ENCODE results near the gene EMILIN2. TPM values are rescaled to one million over a fixed set of nuclear protein-coding genes. Genes with fewer than 3 reads are reported as not detected.

Gene EMILIN2
- total RNA-seq, 1 experiment from 2014 or later, result 8.0 TPM

DNA sequence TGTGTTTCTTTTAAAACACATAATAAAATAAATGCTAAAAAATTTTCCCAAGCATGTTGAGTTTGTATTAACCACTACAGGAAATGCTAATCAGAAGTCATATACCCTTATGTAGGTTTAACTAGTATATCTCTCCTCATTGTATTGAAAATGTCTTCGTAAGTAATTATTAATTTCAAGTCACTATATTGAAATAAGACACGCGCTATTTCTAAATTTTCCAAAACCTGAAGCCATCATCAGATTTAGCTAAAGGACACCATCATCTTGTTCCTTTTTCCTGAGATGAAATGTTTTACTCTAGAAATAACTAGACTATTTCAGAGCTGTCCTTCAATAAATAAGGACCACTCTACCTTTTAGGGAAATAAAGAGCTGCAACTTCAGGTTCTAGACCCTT, 87.2 kb downstream of the EMILIN2 start:
- peaks cover 7% of the 10 kb centered on the region for H3K36me3 Mint-ChIP-seq (ENCODE audit: insufficient read depth, unreplicated experiment)
- H3K27me3 Mint-ChIP-seq (ENCODE audit: unreplicated experiment), result no peaks in the 10 kb centered on the region
- H3K27ac Mint-ChIP-seq (ENCODE audit: unreplicated experiment), result no peak overlapping the region
- DNase-seq, result no peak
- intact Hi-C loops (cut with micrococcal nuclease; ENCODE audit: unreplicated experiment), result loop anchor here (2.0 kb wide), 1 partner anchor 129 kb away; no protein-coding TSS in a partner anchor
- no TSS peak for BruUV-seq (replicated peaks)
- H3K4me3 Mint-ChIP-seq (ENCODE audit: low read depth, unreplicated experiment), result no peak overlapping the region
- H3K4me1 Mint-ChIP-seq (ENCODE audit: low read depth, unreplicated experiment), result peaks cover 17% of the 10 kb centered on the region
- H3K9me3 Mint-ChIP-seq (ENCODE audit: low read depth, unreplicated experiment), result no peaks in the 10 kb centered on the region
- TF ChIP-seq, protein P1, sequence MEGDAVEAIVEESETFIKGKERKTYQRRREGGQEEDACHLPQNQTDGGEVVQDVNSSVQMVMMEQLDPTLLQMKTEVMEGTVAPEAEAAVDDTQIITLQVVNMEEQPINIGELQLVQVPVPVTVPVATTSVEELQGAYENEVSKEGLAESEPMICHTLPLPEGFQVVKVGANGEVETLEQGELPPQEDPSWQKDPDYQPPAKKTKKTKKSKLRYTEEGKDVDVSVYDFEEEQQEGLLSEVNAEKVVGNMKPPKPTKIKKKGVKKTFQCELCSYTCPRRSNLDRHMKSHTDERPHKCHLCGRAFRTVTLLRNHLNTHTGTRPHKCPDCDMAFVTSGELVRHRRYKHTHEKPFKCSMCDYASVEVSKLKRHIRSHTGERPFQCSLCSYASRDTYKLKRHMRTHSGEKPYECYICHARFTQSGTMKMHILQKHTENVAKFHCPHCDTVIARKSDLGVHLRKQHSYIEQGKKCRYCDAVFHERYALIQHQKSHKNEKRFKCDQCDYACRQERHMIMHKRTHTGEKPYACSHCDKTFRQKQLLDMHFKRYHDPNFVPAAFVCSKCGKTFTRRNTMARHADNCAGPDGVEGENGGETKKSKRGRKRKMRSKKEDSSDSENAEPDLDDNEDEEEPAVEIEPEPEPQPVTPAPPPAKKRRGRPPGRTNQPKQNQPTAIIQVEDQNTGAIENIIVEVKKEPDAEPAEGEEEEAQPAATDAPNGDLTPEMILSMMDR (IDR thresholded peaks at IDR 0.05; ENCODE audit: unreplicated experiment), result no peak
- CTCF ChIA-PET, result interaction anchor here (0.6 to 1.6 kb wide), 3 partner anchors 29 to 312 kb away, joined by 3 to 9 read pairs (median 5); no protein-coding TSS in a partner anchor

DNA sequence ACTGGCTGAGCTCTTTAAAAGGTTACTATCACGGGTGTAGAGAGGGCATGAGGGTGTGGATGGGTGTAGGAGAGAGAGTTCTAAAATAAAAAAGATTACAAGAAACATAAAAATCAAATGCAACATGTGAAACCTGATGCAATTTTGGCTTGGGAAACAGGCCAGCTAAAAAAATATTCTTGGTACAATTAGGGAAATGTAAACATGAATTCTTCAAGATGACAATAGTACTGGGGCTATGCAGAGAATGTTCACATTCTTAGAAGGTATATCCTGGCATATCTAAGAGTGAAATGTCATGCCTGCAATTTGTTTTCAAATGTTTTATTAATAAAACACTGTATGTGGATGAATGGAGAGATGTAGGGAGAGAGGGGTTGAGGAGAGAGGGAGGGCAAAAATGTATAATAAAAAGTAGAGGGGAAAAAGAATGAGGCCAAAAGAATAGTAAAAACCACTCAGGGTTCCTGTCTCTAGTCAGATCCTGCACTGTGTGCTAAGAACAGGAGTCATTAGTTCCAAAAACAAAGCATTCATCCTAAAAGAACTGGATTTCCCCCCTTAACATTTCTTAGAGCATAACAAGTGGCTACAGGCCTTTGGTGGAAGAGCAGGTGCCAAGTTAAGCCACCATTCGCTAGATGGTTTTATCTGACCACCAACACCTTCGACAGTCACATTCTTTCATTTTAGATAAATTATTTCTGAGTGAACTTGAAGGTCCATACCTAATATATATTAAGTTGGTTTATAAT, 88.8 kb downstream of the EMILIN2 start:
- CTCF ChIA-PET, result no interaction called here
- no TSS peak for BruUV-seq (replicated peaks)
- Mint-ChIP-seq H3K27me3 (ENCODE audit: unreplicated experiment) (no peaks in the 10 kb centered on the region), H3K36me3 (ENCODE audit: insufficient read depth, unreplicated experiment) (peaks cover 7% of the 10 kb centered on the region), H3K27ac (ENCODE audit: unreplicated experiment) (no peak overlapping the region), H3K4me1 (ENCODE audit: low read depth, unreplicated experiment) (peaks cover 17% of the 10 kb centered on the region), H3K4me3 (ENCODE audit: low read depth, unreplicated experiment) (no peak overlapping the region), H3K9me3 (ENCODE audit: low read depth, unreplicated experiment) (no peaks in the 10 kb centered on the region)
- intact Hi-C loops (cut with micrococcal nuclease; ENCODE audit: unreplicated experiment), result loop anchor here (2.0 to 5.0 kb wide), 3 partner anchors 127 to 312 kb away; partner anchors contain the start of gene MYL12A
- no peak for DNase-seq
- TF ChIP-seq, protein P1 (IDR thresholded peaks at IDR 0.05; ENCODE audit: unreplicated experiment), result no peak

DNA sequence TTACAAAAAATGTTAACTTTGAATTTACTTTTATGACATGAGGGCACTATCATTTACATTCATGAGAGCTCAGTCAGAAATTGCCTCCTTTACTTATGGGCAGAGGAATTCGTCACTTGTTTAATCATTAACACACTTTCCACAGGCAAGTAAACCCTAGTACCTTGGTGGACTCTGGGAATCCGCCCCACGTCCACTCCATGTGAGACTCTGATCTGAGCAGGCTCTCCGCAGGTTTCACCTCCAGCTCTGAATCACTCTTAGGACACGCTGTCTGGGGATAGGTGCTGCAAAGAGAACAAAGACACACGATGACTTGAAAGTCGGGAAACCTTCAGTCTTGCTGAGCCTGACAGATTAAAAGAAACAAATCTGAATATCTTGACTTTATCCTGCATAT, 92.5 kb downstream of the EMILIN2 start:
- DNase-seq, result peak; percentile 60
- no TSS peak for BruUV-seq (replicated peaks)
- Mint-ChIP-seq H3K4me3 (ENCODE audit: low read depth, unreplicated experiment) (no peak overlapping the region), H3K36me3 (ENCODE audit: insufficient read depth, unreplicated experiment) (peaks cover 7% of the 10 kb centered on the region), H3K27ac (ENCODE audit: unreplicated experiment) (no peak overlapping the region), H3K27me3 (ENCODE audit: unreplicated experiment) (no peaks in the 10 kb centered on the region), H3K4me1 (ENCODE audit: low read depth, unreplicated experiment) (peaks cover 8% of the 10 kb centered on the region), H3K9me3 (ENCODE audit: low read depth, unreplicated experiment) (no peaks in the 10 kb centered on the region)
- intact Hi-C loops (cut with micrococcal nuclease; ENCODE audit: unreplicated experiment), result loop anchor here (2.0 to 5.0 kb wide), 3 partner anchors 45 to 308 kb away; partner anchors contain the start of gene MYL12A
- TF ChIP-seq, protein P1 (IDR thresholded peaks at IDR 0.05; ENCODE audit: unreplicated experiment), result no peak
- CTCF ChIA-PET, result interaction anchor here (0.7 to 2.1 kb wide), 4 partner anchors 9 to 123 kb away, joined by 3 to 23 read pairs (median 6); no protein-coding TSS in a partner anchor

DNA sequence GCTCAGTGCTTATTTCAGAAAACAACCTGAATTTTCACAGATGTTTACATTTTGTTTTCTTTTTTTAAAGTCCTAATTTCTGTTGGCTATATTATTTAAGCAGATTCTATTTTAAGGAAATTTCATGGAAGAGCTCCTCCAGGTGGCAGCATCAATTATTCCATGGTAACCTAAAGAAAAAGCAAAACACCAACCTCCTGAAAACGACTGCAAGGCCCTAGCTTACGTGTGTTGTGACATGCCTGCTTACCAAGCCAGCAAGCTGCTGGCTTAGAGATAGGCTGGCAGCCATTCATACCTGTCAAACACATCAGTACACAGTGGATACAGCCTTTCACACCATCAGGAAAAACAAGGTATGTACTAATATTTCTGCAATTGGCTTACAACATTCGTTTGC, 101.2 kb downstream of the EMILIN2 start:
- Mint-ChIP-seq H3K4me3 (ENCODE audit: low read depth, unreplicated experiment) (no peak overlapping the region), H3K36me3 (ENCODE audit: insufficient read depth, unreplicated experiment) (peaks cover 6% of the 10 kb centered on the region), H3K27me3 (ENCODE audit: unreplicated experiment) (no peaks in the 10 kb centered on the region), H3K27ac (ENCODE audit: unreplicated experiment) (no peak overlapping the region), H3K4me1 (ENCODE audit: low read depth, unreplicated experiment) (no peaks in the 10 kb centered on the region), H3K9me3 (ENCODE audit: low read depth, unreplicated experiment) (no peaks in the 10 kb centered on the region)
- peak; percentile 4 for DNase-seq
- BruUV-seq (replicated peaks), result no TSS peak
- intact Hi-C loops (cut with micrococcal nuclease; ENCODE audit: unreplicated experiment), result no loop called here
- TF ChIP-seq, protein P1 (IDR thresholded peaks at IDR 0.05; ENCODE audit: unreplicated experiment), result no peak
- CTCF ChIA-PET, result interaction anchor here (0.6 to 1.3 kb wide), 9 partner anchors 9 to 329 kb away, joined by 3 to 11 read pairs (median 4); no protein-coding TSS in a partner anchor
